ENCODE data around the gene KRTAP5-3. TPM values are rescaled to one million over a fixed set of nuclear protein-coding genes. Genes with fewer than 3 reads are reported as not detected.

The KRTAP5-3 gene
- total RNA-seq, 1 donor from 2014 or later: not detected

DNA sequence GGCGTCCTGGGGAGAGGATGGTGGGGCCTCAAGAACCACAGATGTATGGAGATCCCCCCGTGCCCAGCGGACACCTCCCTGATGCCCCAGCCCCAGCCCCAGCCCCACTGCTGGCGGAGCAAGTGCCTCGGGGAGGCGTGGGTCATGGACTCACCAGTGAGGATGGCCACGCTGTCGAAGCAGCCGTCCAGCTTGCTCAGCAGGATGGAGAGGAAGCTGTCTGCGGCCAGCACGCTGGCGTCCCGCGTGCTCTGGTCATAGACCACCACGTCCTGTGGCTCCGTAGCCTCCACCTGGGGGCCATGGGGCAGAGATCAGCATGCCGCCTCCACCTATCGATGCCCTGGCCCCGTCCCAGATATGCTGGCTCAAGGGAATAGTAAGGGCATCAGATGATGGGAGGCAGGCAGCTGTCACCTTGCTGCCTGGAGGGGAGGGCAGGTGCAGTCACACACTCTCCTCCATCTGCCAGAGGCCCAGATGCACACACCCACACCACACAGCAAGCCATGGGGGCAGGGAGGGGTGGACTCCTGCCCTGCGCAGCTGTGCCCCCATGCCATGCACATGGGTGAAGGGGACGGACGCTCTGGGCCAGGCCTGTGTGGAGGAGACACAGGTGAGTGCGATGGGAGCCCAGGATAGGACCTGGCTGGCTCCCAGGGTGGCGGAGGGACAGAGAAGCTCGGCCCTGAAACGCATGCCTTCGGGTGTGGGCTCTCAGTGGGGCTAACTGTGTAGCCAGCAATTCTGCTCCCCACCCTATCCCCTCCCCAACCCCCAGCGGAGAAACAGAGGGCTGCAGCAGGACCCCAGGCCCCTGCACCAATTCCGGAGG, 44.3 kb downstream of the KRTAP5-3 start:
- DNase-seq (ENCODE audit: low spot score, unreplicated experiment): no peak
- Mint-ChIP-seq H3K27me3 (no peaks in the 10 kb centered on the region), H3K36me3 (ENCODE audit: insufficient read depth) (no peaks in the 10 kb centered on the region), H3K9me3 (ENCODE audit: low read depth) (no peaks in the 10 kb centered on the region), H3K27ac (no peak overlapping the region), H3K4me3 (ENCODE audit: low read depth) (no peak overlapping the region), H3K4me1 (ENCODE audit: low read depth) (peaks cover 2% of the 10 kb centered on the region)
- TF ChIP-seq, protein P1, sequence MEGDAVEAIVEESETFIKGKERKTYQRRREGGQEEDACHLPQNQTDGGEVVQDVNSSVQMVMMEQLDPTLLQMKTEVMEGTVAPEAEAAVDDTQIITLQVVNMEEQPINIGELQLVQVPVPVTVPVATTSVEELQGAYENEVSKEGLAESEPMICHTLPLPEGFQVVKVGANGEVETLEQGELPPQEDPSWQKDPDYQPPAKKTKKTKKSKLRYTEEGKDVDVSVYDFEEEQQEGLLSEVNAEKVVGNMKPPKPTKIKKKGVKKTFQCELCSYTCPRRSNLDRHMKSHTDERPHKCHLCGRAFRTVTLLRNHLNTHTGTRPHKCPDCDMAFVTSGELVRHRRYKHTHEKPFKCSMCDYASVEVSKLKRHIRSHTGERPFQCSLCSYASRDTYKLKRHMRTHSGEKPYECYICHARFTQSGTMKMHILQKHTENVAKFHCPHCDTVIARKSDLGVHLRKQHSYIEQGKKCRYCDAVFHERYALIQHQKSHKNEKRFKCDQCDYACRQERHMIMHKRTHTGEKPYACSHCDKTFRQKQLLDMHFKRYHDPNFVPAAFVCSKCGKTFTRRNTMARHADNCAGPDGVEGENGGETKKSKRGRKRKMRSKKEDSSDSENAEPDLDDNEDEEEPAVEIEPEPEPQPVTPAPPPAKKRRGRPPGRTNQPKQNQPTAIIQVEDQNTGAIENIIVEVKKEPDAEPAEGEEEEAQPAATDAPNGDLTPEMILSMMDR (IDR thresholded peaks at IDR 0.05; ENCODE audit: unreplicated experiment): no peak

DNA sequence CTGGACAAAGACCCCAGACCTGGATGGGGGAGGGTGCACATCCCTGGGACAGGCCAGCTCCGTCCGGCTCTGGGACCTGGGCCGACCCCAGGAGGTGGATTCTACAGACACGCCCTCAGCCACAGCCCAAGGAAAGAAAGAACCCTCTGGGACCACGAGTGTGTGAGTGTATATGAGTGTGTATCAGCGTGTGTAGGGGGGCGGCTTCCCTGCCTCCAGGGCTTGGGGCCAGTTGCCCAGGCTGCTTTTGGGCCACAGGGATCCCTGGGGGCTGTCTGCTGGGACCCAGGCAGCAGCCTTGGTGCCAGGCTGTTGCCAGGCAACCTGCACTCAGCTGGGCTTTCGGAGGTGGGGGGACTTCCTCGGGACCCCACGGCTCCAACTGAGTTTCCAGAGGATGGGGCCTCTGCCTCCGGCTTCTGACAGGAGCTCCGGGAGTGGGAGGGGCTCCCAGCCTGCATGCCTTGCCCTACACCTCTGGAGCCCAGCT, 45.1 kb downstream of the KRTAP5-3 start:
- no peak overlapping the region for H3K4me3 Mint-ChIP-seq (ENCODE audit: low read depth)
- peaks cover 2% of the 10 kb centered on the region for H3K4me1 Mint-ChIP-seq (ENCODE audit: low read depth)
- no peak for DNase-seq (ENCODE audit: low spot score, unreplicated experiment)
- no peaks in the 10 kb centered on the region for H3K9me3 Mint-ChIP-seq (ENCODE audit: low read depth)
- TF ChIP-seq, protein P1 (IDR thresholded peaks at IDR 0.05; ENCODE audit: unreplicated experiment): no peak
- H3K36me3 Mint-ChIP-seq (ENCODE audit: insufficient read depth): no peaks in the 10 kb centered on the region
- no peak overlapping the region for H3K27ac Mint-ChIP-seq
- no peaks in the 10 kb centered on the region for H3K27me3 Mint-ChIP-seq

DNA sequence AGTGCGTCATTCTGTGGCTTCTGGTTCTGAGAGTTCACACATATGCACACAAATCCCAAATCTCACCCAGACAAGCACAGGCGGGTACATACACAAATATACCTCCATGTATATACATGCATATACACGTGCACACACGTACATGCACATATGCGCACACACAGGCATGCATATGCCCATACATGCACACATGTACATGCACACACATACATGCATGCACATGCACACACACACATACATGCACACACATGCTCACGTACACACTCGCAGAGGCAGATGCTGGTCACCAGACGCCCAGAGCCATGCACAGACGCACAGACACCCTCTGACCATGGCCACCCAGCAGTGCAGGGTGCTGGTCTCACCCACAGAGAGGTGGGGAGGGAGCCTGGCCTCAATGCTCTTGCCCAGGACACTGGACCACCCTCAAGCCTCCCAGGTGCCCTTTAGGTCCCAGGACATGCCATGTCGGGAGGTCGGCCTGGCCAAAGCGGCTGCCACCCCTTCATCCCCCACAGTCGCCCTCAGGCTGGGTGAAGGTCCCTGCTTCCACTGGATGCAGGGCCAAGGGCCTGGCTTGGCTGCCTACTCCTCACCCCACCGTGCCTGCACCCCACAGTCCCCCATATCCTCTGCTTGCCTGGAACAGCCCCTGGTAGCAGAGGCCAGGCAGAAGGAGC, 45.7 kb downstream of the KRTAP5-3 start:
- H3K36me3 Mint-ChIP-seq (ENCODE audit: insufficient read depth): peaks cover under 1% of the 10 kb centered on the region
- peaks cover 4% of the 10 kb centered on the region for H3K27me3 Mint-ChIP-seq
- no peak overlapping the region for H3K4me3 Mint-ChIP-seq (ENCODE audit: low read depth)
- no peak for DNase-seq (ENCODE audit: low spot score, unreplicated experiment)
- no peaks in the 10 kb centered on the region for H3K9me3 Mint-ChIP-seq (ENCODE audit: low read depth)
- H3K4me1 Mint-ChIP-seq (ENCODE audit: low read depth): peaks cover 2% of the 10 kb centered on the region
- TF ChIP-seq, protein P1 (IDR thresholded peaks at IDR 0.05; ENCODE audit: unreplicated experiment): no peak
- no peak overlapping the region for H3K27ac Mint-ChIP-seq

DNA sequence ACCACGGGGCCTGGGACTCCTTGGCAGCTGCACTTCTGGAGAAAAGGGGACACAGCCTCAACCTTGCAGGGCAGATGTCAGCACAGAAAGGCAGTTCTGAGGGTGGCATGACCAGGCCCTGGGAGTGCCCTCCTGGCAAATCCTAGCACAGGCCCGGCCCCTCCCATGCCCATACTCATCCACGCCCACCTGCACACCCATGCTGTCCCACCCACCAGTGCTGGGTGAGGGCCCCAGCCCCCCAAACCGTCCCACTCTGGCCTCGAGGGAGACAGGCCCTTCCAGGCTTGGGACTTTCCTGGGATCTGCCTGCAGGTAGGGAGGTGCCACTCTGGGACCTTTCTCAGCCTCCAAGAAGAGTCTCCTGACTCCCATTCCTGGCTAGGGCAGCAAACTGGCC, 46.3 kb downstream of the KRTAP5-3 start:
- no peak overlapping the region for H3K27ac Mint-ChIP-seq
- no peak for DNase-seq (ENCODE audit: low spot score, unreplicated experiment)
- H3K27me3 Mint-ChIP-seq: peaks cover 5% of the 10 kb centered on the region
- no peaks in the 10 kb centered on the region for H3K9me3 Mint-ChIP-seq (ENCODE audit: low read depth)
- no peak overlapping the region for H3K4me3 Mint-ChIP-seq (ENCODE audit: low read depth)
- H3K4me1 Mint-ChIP-seq (ENCODE audit: low read depth): no peaks in the 10 kb centered on the region
- peaks cover 2% of the 10 kb centered on the region for H3K36me3 Mint-ChIP-seq (ENCODE audit: insufficient read depth)
- TF ChIP-seq, protein P1 (IDR thresholded peaks at IDR 0.05; ENCODE audit: unreplicated experiment): no peak

DNA sequence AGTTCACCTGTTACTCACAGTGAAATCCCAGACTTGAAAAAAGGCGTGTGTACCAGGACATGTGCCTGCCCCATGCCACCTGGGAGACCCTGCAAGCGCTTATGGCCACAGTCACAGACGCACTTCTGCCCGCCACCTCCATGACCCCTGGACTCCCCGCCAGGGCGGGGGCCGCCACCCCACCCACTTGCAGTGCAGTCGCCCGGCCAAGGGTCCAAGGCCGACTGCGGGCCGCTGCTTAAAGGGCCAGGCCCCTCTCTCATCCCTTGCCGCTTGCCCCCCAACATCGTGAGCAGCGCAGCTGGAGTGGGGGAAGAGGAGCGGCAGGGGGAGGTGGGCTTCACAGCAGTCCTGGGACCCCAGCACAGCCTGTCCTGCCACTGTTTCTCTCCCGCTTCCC, 47.0 kb downstream of the KRTAP5-3 start:
- H3K36me3 Mint-ChIP-seq (ENCODE audit: insufficient read depth): peaks cover 2% of the 10 kb centered on the region
- no peak overlapping the region for H3K4me3 Mint-ChIP-seq (ENCODE audit: low read depth)
- peaks cover 5% of the 10 kb centered on the region for H3K27me3 Mint-ChIP-seq
- H3K27ac Mint-ChIP-seq: no peak overlapping the region
- H3K9me3 Mint-ChIP-seq (ENCODE audit: low read depth): no peaks in the 10 kb centered on the region
- TF ChIP-seq, protein P1 (IDR thresholded peaks at IDR 0.05; ENCODE audit: unreplicated experiment): no peak
- H3K4me1 Mint-ChIP-seq (ENCODE audit: low read depth): no peaks in the 10 kb centered on the region
- no peak for DNase-seq (ENCODE audit: low spot score, unreplicated experiment)
